SK-N-SH (cell line): ENCODE measurements around the gene OAF. TPM values are rescaled to one million over a fixed set of nuclear protein-coding genes. Genes with fewer than 3 reads are reported as not detected.

Source experiments
- CTCF ChIA-PET: fragments of 300-600, 350-600 bp; formaldehyde crosslinking; extraction: SDS; loops from one replicate; lab custom pipeline; 2021; lab: Yijun Ruan, JAX
- POLR2A ChIA-PET: fragments of 350-600 bp; sonication (Branson Sonifier 250); formaldehyde crosslinking; extraction: SDS; loops from one replicate; lab custom pipeline; 2020; ENCODE audit warnings: antibody characterized with exemption, inconsistent platforms; lab: Yijun Ruan, JAX
- DNase-seq: peaks from one replicate; pipeline ENCODE4 v3.0.0; 2012
- H2AFZ ChIP-seq: fragments of 200-600 bp; sonication (generic); 2 replicates; pipeline ENCODE4 v1.8.1; 2016; ENCODE audit warnings: antibody characterized with exemption, mild to moderate bottlenecking, low read depth
- H3F3A ChIP-seq: fragments of 200-600 bp; sonication (generic); replicated peaks from 2 replicates; pipeline ENCODE3; 2016; ENCODE audit warnings: antibody characterized with exemption, mild to moderate bottlenecking; ENCODE audit not compliant: insufficient read depth
- H3K27ac ChIP-seq, 2 experiments: fragments of 200-500 bp in 1 of 2; fragments of 200-600 bp in 1 of 2; sonication (Bioruptor generic) in 1 of 2; sonication (generic), shearing (Covaris generic) in 1 of 2; 2 replicates each; pipeline versions ENCODE4 v1.5.1 to v1.6.1; 2014 to 2016; ENCODE audit warnings: low read depth in 2 of 2, inconsistent platforms in 1 of 2, low read length in 1 of 2, mild to moderate bottlenecking in 1 of 2, mixed read lengths in 1 of 2
- H3K27me3 ChIP-seq: fragments of 200-600 bp; sonication (generic), shearing (Covaris generic); 2 replicates; pipeline ENCODE4 v1.6.1; 2016; ENCODE audit warnings: mixed run types; ENCODE audit not compliant: insufficient read depth
- H3K36me3 ChIP-seq, 2 experiments: fragments of 200-500 bp in 1 of 2; fragments of 200-600 bp in 1 of 2; sonication (Bioruptor generic) in 1 of 2; sonication (generic) in 1 of 2; replicated peaks in 1 of 2; 2 replicates each; pipeline versions ENCODE3 to v1.5.1; 2014 to 2016; ENCODE audit warnings: low read length in 1 of 2, mild to moderate bottlenecking in 1 of 2; ENCODE audit not compliant: insufficient read depth in 2 of 2, control insufficient read depth in 1 of 2
- H3K4me1 ChIP-seq, 2 experiments: fragments of 200-500 bp in 1 of 2; fragments of 200-600 bp in 1 of 2; sonication (Bioruptor generic) in 1 of 2; sonication (generic), shearing (Covaris generic) in 1 of 2; 2 replicates each; pipeline versions ENCODE4 v1.5.1 to v1.6.1; 2014 to 2016; ENCODE audit warnings: low read depth in 1 of 2, low read length in 1 of 2, mixed run types in 1 of 2; ENCODE audit not compliant: insufficient read depth in 2 of 2, control insufficient read depth in 1 of 2
- H3K4me2 ChIP-seq: fragments of 200-600 bp; sonication (generic), shearing (Covaris generic); 2 replicates; pipeline ENCODE4 v1.6.1; 2017; ENCODE audit warnings: mixed run types
- H3K4me3 ChIP-seq, 2 experiments: fragments of 200-500 bp in 1 of 2; fragments of 200-600 bp in 1 of 2; sonication (Bioruptor generic) in 1 of 2; sonication (generic), shearing (Covaris generic) in 1 of 2; 2 replicates each; pipeline versions ENCODE4 v1.5.1 to v1.8.1; 2014 to 2016; ENCODE audit warnings: low read depth in 2 of 2, inconsistent platforms in 1 of 2, low read length in 1 of 2, mild to moderate bottlenecking in 1 of 2, mixed read lengths in 1 of 2, moderate library complexity in 1 of 2
- H3K79me2 ChIP-seq: fragments of 200-600 bp; sonication (generic); 2 replicates; pipeline ENCODE4 v1.8.1; 2017; ENCODE audit warnings: mild to moderate bottlenecking; ENCODE audit not compliant: insufficient read depth
- H3K9ac ChIP-seq: fragments of 200-600 bp; sonication (generic); 2 replicates; pipeline ENCODE4 v1.6.1; 2017; ENCODE audit warnings: mixed run types
- H3K9me2 ChIP-seq: fragments of 200-600 bp; sonication (generic); 2 replicates; pipeline ENCODE4 v1.6.1; 2017; ENCODE audit warnings: mixed run types
- H3K9me3 ChIP-seq: fragments of 200-600 bp; sonication (generic); 2 replicates; pipeline ENCODE4 v1.6.1; 2017; ENCODE audit warnings: mixed run types, mild to moderate bottlenecking, moderate library complexity
- H4K20me1 ChIP-seq: fragments of 200-600 bp; sonication (generic); 2 replicates; pipeline ENCODE4 v1.6.1; 2017; ENCODE audit warnings: mild to moderate bottlenecking, mixed run types; ENCODE audit not compliant: insufficient read depth
- ELF1 ChIP-seq: IDR thresholded peaks from 2 replicates; pipeline ENCODE4 v1.4.0; 2012
- EZH2phosphoT487 ChIP-seq: fragments of 200-600 bp; sonication (generic); IDR thresholded peaks from 2 replicates; pipeline ENCODE4 v1.6.1; 2017; ENCODE audit warnings: low read depth, mixed run types, mild to moderate bottlenecking, antibody characterized with exemption, moderate library complexity, borderline replicate concordance
- FOSL2 ChIP-seq: IDR thresholded peaks from 2 replicates; pipeline ENCODE4 v1.4.0; 2012; ENCODE audit warnings: low read depth, mild to moderate bottlenecking, moderate library complexity, borderline replicate concordance
- FOXJ3 ChIP-seq: sonication (generic); formaldehyde crosslinking; IDR thresholded peaks from 2 replicates; pipeline ENCODE4 v1.5.1; 2020; ENCODE audit warnings: mild to moderate bottlenecking, missing genetic modification reagents
- JUND ChIP-seq: IDR thresholded peaks from 2 replicates; pipeline ENCODE4 v1.4.0; 2012
- MEF2A ChIP-seq: IDR thresholded peaks from 2 replicates; pipeline ENCODE4 v1.4.0; 2012; ENCODE audit warnings: low read depth, borderline replicate concordance
- RCOR1 ChIP-seq: fragments of 150-350 bp; IDR thresholded peaks from 2 replicates; pipeline ENCODE4 v1.6.1; 2017; ENCODE audit warnings: antibody characterized with exemption, low read length
- RFX5 ChIP-seq: IDR thresholded peaks from 2 replicates; pipeline ENCODE4 v1.6.1; 2012; ENCODE audit warnings: mild to moderate bottlenecking, improper control_type of control experiment, low read length
- SIN3A ChIP-seq: IDR thresholded peaks from 2 replicates; pipeline ENCODE4 v1.6.1; 2012; ENCODE audit warnings: low read depth, mild to moderate bottlenecking, low read length, moderate library complexity, borderline replicate concordance
- SMC3 ChIP-seq: IDR thresholded peaks from 2 replicates; pipeline ENCODE4 v1.6.1; 2012; ENCODE audit warnings: low read depth, low read length, improper control_type of control experiment
- TEAD4 ChIP-seq: IDR thresholded peaks from 2 replicates; pipeline ENCODE4 v1.4.0; 2012; ENCODE audit warnings: mild to moderate bottlenecking, borderline replicate concordance; ENCODE audit not compliant: insufficient read depth
- WGBS: methylation state at CpG from one replicate; pipeline ENCODE4 v1.1.6; 2017; ENCODE audit warnings: low lambda C conversion rate; 5-methylcytosine and 5-hydroxymethylcytosine counted together
- polyA plus RNA-seq, 3 experiments: library from polyadenylated mRNA; depleted of rRNA; stranded (reverse); fragments of >200 nt; gene quantifications; 2 replicates each; pipeline ENCODE4 v1.2.3, GENCODE V29; 2012
- TF ChIP-seq, protein P1 (sequence below): IDR thresholded peaks from 2 replicates; pipeline ENCODE4 v1.4.0; 2012; ENCODE audit warnings: low read depth
- TF ChIP-seq, protein P2 (sequence below): IDR thresholded peaks from 2 replicates; pipeline ENCODE4 v1.4.0; 2012; ENCODE audit warnings: low read depth, borderline replicate concordance

OAF gene
- polyA plus RNA-seq, 1 of the 3 experiments (the other 2 are of a cell fraction), result 28.0 TPM

DNA sequence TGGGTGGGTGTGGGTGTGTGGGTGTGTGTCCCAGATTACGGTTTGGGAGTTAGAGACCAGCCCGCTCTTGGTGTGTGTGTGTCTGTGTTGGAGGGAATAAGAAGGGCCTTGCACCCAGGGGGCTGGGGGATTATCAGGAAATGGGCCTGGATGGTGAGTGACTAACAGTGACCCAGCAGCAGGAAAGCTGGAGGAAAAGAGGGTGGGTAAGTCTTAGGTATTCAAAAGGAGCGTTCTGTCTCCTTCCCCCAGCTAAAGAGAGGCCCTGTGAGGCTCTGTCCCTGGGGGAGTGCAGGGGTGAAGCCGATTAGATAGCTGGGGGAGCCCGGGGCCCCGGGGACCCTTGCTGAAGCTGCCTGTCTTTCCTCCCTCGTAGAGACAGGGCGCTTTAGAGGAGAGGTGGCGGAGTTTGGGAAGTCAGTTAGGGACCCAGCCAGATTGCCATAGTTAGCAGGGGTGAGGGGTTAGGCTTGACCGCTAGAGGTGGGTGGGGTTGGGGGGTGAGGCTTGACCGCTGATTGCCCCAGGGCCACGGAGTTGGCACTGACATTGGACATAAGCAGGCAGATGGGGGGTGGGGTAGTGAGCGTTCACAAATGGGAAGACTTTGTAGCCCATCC is 1.5 kb downstream of the OAF start:
- no peak for TF ChIP-seq TEAD4
- TF ChIP-seq, protein P1, sequence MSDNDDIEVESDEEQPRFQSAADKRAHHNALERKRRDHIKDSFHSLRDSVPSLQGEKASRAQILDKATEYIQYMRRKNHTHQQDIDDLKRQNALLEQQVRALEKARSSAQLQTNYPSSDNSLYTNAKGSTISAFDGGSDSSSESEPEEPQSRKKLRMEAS, result no peak
- no peak for TF ChIP-seq ELF1
- TF ChIP-seq JUND, result no peak
- TF ChIP-seq RFX5, result no peak
- no peak for TF ChIP-seq EZH2phosphoT487
- TF ChIP-seq FOSL2, result no peak
- TF ChIP-seq SIN3A, result no peak
- CTCF ChIA-PET, result interaction anchor here (0.6 to 10.3 kb wide), 12 partner anchors 15 to 454 kb away, joined by 3 to 111 read pairs (median 4); no protein-coding TSS in a partner anchor
- Histone ChIP-seq H3K27me3 (no peaks in the 10 kb centered on the region), H3K9me2 (no peaks in the 10 kb centered on the region), H3K4me2 (no peak overlapping the region; the same call in 1 of the 2 replicates), H3K9me3 (no peaks in the 10 kb centered on the region), H2AFZ (no peak overlapping the region), H3K36me3 (no peaks in the 10 kb centered on the region), H3K4me3 (no peak overlapping the region; a peak in 1 of 4 replicates), H4K20me1 (no peaks in the 10 kb centered on the region), H3F3A (peaks cover 2% of the 10 kb centered on the region), H3K27ac (no peak overlapping the region), H3K9ac (no peak overlapping the region), H3K79me2 (no peaks in the 10 kb centered on the region), H3K4me1 (peaks cover 16 to 45% of the 10 kb centered on the region in 2 experiments; a peak in 3 of 4 replicates)
- 92% methylated on average over 12 of the region's 13 CpGs for WGBS
- POLR2A ChIA-PET, result no interaction called here
- peak; percentile 54 for DNase-seq

DNA sequence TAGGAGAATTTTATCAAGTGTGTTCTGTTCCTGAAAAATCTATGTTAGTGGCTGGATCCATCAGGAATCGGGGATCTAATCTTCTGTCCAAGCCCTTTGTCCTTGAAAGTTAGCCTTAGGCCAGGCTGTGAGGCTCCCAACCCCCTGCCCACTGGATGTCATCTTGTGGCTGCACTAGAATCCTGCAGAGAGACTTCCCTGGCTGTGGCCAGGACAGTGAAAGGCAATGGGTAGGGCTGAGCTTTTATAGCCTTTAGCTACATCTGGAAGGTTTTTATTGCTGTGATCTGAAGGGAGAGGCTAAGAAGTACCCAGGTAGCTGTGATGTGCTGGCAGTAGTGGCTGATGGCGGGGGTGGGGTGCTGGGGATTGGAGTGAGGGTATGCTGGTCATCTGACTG is 2.1 kb downstream of the OAF start:
- no peaks in the 10 kb centered on the region for H3K27me3 ChIP-seq
- no peaks in the 10 kb centered on the region for H3K36me3 ChIP-seq
- H3K9ac ChIP-seq, result no peak overlapping the region
- WGBS, result 100% methylated on average over 2 of the region's 2 CpGs
- no peak for DNase-seq
- H4K20me1 ChIP-seq, result no peaks in the 10 kb centered on the region
- TF ChIP-seq FOSL2 (no peak), RCOR1 (no peak), EZH2phosphoT487 (no peak), SIN3A (no peak), MEF2A (no peak), SMC3 (no peak), FOXJ3 (CRISPR knock-in tag) (no peak)
- TF ChIP-seq, protein P2, sequence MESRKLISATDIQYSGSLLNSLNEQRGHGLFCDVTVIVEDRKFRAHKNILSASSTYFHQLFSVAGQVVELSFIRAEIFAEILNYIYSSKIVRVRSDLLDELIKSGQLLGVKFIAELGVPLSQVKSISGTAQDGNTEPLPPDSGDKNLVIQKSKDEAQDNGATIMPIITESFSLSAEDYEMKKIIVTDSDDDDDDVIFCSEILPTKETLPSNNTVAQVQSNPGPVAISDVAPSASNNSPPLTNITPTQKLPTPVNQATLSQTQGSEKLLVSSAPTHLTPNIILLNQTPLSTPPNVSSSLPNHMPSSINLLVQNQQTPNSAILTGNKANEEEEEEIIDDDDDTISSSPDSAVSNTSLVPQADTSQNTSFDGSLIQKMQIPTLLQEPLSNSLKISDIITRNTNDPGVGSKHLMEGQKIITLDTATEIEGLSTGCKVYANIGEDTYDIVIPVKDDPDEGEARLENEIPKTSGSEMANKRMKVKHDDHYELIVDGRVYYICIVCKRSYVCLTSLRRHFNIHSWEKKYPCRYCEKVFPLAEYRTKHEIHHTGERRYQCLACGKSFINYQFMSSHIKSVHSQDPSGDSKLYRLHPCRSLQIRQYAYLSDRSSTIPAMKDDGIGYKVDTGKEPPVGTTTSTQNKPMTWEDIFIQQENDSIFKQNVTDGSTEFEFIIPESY, result no peak
- H3K4me3 ChIP-seq, result no peak overlapping the region
- no peaks in the 10 kb centered on the region for H3K9me3 ChIP-seq
- H3K4me2 ChIP-seq, result no peak overlapping the region; the same call in 1 of the 2 replicates
- no peak overlapping the region for H2AFZ ChIP-seq
- H3K79me2 ChIP-seq, result no peaks in the 10 kb centered on the region
- peaks cover 2% of the 10 kb centered on the region for H3F3A ChIP-seq
- CTCF ChIA-PET, result interaction anchor here (0.6 to 10.3 kb wide), 14 partner anchors 14 to 454 kb away, joined by 3 to 111 read pairs (median 4); no protein-coding TSS in a partner anchor
- H3K27ac ChIP-seq, result no peak overlapping the region
- H3K4me1 ChIP-seq, result peaks cover 16 to 48% of the 10 kb centered on the region in 2 experiments; a peak in 3 of 4 replicates
- no peaks in the 10 kb centered on the region for H3K9me2 ChIP-seq
- POLR2A ChIA-PET, result no interaction called here
